GM12878 (cell line): Measurements from ENCODE around the gene SCNN1B. TPM values are rescaled to one million over a fixed set of nuclear protein-coding genes. Genes with fewer than 3 reads are reported as not detected.

Experiments
- ATAC-seq: fragments of 200-7000 bp; cut with Tn5 transposase; 3 replicates; pipeline ENCODE4 v1.9.1; 2020; ENCODE audit warnings: mild to moderate bottlenecking, moderate library complexity
- BruUV-seq: library from RNA; stranded (reverse); fragments of 400-500 nt; replicated peaks from 2 replicates; lab custom pipeline; 2021; lab: Mats Ljungman, UMichigan
- CTCF ChIA-PET: fragments of 300-600 bp; sonication (Branson Sonifier 250); formaldehyde crosslinking; extraction: SDS; loops from one replicate; lab custom pipeline; 2021; ENCODE audit warnings: inconsistent platforms; lab: Yijun Ruan, JAX
- POLR2A ChIA-PET: fragments of 350-600 bp; formaldehyde crosslinking; extraction: SDS; loops from one replicate; lab custom pipeline; 2021; ENCODE audit warnings: inconsistent platforms; lab: Charles Lee
- RAD21 ChIA-PET: fragments of 300-600 bp; sonication (Branson Sonifier 250); formaldehyde crosslinking; loops from one replicate; lab custom pipeline; 2023; ENCODE audit warnings: antibody characterized with exemption; ENCODE audit not compliant: unreplicated experiment; lab: Charles Lee
- SMC1A ChIA-PET: fragments of 300-600 bp; sonication (Branson Sonifier 250); formaldehyde crosslinking; loops from one replicate; lab custom pipeline; 2023; ENCODE audit not compliant: unreplicated experiment, uncharacterized antibody; lab: Charles Lee
- DNase-seq: peaks from one replicate; pipeline ENCODE4 v3.0.0-alpha.2; 2011; ENCODE audit warnings: low read depth, low spot score
- FAIRE-seq: peaks from 3 replicates; lab custom pipeline; 2011; peaks lifted over from hg19 to GRCh38; lab: Jason Lieb, UNC
- H2AFZ ChIP-seq: 2 replicates; pipeline ENCODE4 v1.6.0; 2011; ENCODE audit warnings: low read depth, low read length, control low read depth; ENCODE audit not compliant: control insufficient read depth
- H3K27ac ChIP-seq: 2 replicates; pipeline ENCODE4 v1.5.1; 2011; ENCODE audit warnings: control low read depth; ENCODE audit not compliant: control insufficient read depth, insufficient read depth
- H3K27me3 ChIP-seq, 2 experiments: replicated peaks in 1 of 2; 2 replicates each; pipeline versions ENCODE4 v1.6.0 to v1.6.1; 2011; ENCODE audit warnings: low read length in 1 of 2; ENCODE audit not compliant: control insufficient read depth in 2 of 2, insufficient read depth in 2 of 2
- H3K36me3 ChIP-seq, 2 experiments: 2 replicates each; pipeline ENCODE4 v1.5.1; 2011; ENCODE audit warnings: low read length in 1 of 2; ENCODE audit not compliant: control insufficient read depth in 2 of 2, insufficient read depth in 2 of 2
- H3K4me1 ChIP-seq: 2 replicates; pipeline ENCODE4 v1.6.1; 2011; ENCODE audit warnings: mild to moderate bottlenecking, low read length, moderate library complexity, mixed read lengths; ENCODE audit not compliant: control insufficient read depth, insufficient read depth
- H3K4me2 ChIP-seq: 2 replicates; pipeline ENCODE4 v1.6.0; 2011; ENCODE audit warnings: control low read depth; ENCODE audit not compliant: control insufficient read depth, insufficient read depth
- H3K4me3 ChIP-seq: fragments of 200-600 bp; sonication (generic); 2 replicates; pipeline ENCODE4 v1.5.1; 2016
- H3K79me2 ChIP-seq: 2 replicates; pipeline ENCODE4 v1.6.0; 2011; ENCODE audit warnings: low read length; ENCODE audit not compliant: control insufficient read depth, insufficient read depth
- H3K9ac ChIP-seq: 2 replicates; pipeline ENCODE4 v1.8.0; 2011; ENCODE audit warnings: low read length, control low read depth, mixed read lengths; ENCODE audit not compliant: control insufficient read depth, insufficient read depth
- H3K9me3 ChIP-seq: replicated peaks from 3 replicates; pipeline ENCODE4 v1.5.1; 2011; ENCODE audit warnings: mild to moderate bottlenecking, low read length; ENCODE audit not compliant: control insufficient read depth, insufficient read depth
- H4K20me1 ChIP-seq: 2 replicates; pipeline ENCODE4 v1.6.0; 2011; ENCODE audit not compliant: control insufficient read depth, insufficient read depth
- CREB1 ChIP-seq: IDR thresholded peaks from 2 replicates; pipeline ENCODE4 v1.6.1; 2012; ENCODE audit warnings: low read depth, mild to moderate bottlenecking, inconsistent platforms
- CREM ChIP-seq: IDR thresholded peaks from 2 replicates; pipeline ENCODE4 v1.6.1; 2014; ENCODE audit warnings: antibody characterized with exemption, low read depth
- HDAC6 ChIP-seq: fragments of 200-600 bp; sonication (generic); IDR thresholded peaks from one replicate; pipeline ENCODE4 v1.8.0; 2017; ENCODE audit warnings: antibody characterized with exemption; ENCODE audit not compliant: unreplicated experiment
- IKZF2 ChIP-seq, 2 experiments: fragments of 450-650 bp; IDR thresholded peaks; 2 replicates each; pipeline ENCODE4 v1.6.1; 2017; ENCODE audit warnings: mild to moderate bottlenecking in 2 of 2, moderate library complexity in 2 of 2
- MEF2A ChIP-seq: IDR thresholded peaks from 2 replicates; pipeline ENCODE4 v1.6.1; 2011; ENCODE audit warnings: low read depth, mild to moderate bottlenecking, low read length, moderate library complexity; ENCODE audit not compliant: insufficient read depth
- MLLT1 ChIP-seq: fragments of 450-650 bp; IDR thresholded peaks from 2 replicates; pipeline ENCODE4 v1.6.1; 2016; ENCODE audit warnings: mild to moderate bottlenecking
- SKIL ChIP-seq: fragments of 450-650 bp; IDR thresholded peaks from 2 replicates; pipeline ENCODE4 v1.6.1; 2017; ENCODE audit warnings: mild to moderate bottlenecking, low read depth, inconsistent platforms; ENCODE audit not compliant: poor library complexity, severe bottlenecking
- SMAD1 ChIP-seq: fragments of 450-650 bp; IDR thresholded peaks from 2 replicates; pipeline ENCODE4 v1.6.1; 2018; ENCODE audit warnings: mild to moderate bottlenecking, low read depth; ENCODE audit not compliant: partially characterized antibody
- SREBF2 ChIP-seq: IDR thresholded peaks from 2 replicates; pipeline ENCODE4 v1.6.1; 2012; ENCODE audit warnings: mild to moderate bottlenecking, low read length
- WGBS: methylation state at CpG from one replicate; pipeline ENCODE4 v1.1.6; 2016; ENCODE audit warnings: low lambda C conversion rate; ENCODE audit not compliant: insufficient replicate concordance, insufficient coverage; ENCODE audit errors: missing lambda C conversion rate; 5-methylcytosine and 5-hydroxymethylcytosine counted together
- in situ Hi-C: fragments of 300-500 bp; cut with MboI; formaldehyde crosslinking; loops from 9 replicates; pipeline ENCODE4 v1.14.3; 2018; ENCODE audit warnings: mixed read lengths
- intact Hi-C: fragments of 100-400 bp; cut with micrococcal nuclease; formaldehyde crosslinking; loops from one replicate; pipeline ENCODE4 v1.14.2; 2022; ENCODE audit not compliant: unreplicated experiment
- polyA plus RNA-seq, 11 experiments: library from polyadenylated mRNA; depleted of rRNA in 4 of 11; unstranded in 6 of 11; stranded (reverse) in 5 of 11; fragments of >200 nt; fragmentation: Nextera tagmentation in 4 of 11; fragmentation: Illumina TruSeq in 1 of 11; extraction: Ambion mirVana in 4 of 11; extraction: Trizol in 1 of 11; gene quantifications; 1 replicate in 1 of 11; 2 replicates in 10 of 11; pipeline versions ENCODE4 v1.2.1 to v1.2.3, GENCODE V29; 2011 to 2016; ENCODE audit warnings: inconsistent platforms in 2 of 11, missing spikeins in 2 of 11, low read depth in 1 of 11
- total RNA-seq, 4 experiments: library from RNA; depleted of rRNA in 3 of 4; stranded (reverse); fragments of >200 nt in 3 of 4; fragmentation: Illumina TruSeq in 1 of 4; extraction: Trizol in 1 of 4; gene quantifications; 2 replicates each; pipeline versions ENCODE4 v1.2.1 to v1.2.3, GENCODE V29; 2013 to 2021

Gene SCNN1B
- total and polyA plus RNA-seq, 10 of the 15 experiments (the other 5 are each of a cell fraction or from before 2014, with no cell fraction given) = 0.28 to 1.5 (median 0.64) TPM

DNA sequence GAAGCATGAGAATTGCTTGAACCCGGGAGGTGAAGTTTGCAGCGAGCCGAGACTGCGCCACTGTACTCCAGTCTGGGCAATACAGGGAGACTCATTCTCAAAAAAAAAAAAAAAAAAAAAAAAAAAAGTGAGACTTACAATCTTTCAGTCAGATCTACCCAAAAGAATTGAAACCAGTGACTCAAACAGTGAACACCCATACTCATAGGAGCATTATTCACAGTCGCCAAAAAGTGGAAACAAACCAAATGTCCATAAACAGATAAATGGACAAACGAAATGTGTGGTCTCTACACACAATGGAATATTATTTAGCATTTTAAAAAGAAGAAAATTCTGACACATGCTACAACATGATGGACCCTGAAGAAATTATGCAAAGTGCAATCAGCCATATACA is 9.1 kb upstream of the SCNN1B start (continued):
- TF ChIP-seq IKZF2 (IDR thresholded peaks at IDR 0.05) (peak; percentile 91 to 95), MLLT1 (peak; percentile 65; the same call in 1 of the 2 replicates), MEF2A (0 out of 2 replicates have a peak, but pooled peaks have one; percentile 48), CREM (peak; percentile 49; the same call in 1 of the 2 replicates), HDAC6 (no peak), SKIL (peak; percentile 87), SMAD1 (peak; percentile 27)

DNA sequence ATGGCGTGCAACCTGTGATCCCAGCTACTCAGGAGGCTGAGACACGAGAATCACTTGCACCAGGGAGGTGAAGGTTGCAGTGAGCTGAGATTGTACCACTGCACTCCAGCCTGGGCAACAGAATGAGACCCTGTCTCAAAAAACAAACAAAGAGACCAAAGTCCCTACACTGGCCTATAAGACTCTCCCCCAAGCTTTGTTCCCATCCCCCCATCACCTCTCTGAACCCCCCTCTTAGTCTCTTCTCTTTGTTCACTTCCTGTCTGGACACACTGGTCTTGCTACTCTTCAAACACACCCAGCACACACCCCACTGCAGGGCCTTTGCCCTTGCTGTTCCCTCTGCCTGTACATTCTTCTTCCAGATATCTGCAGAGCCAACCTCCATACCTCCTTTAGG is 7.8 kb upstream of the SCNN1B start:
- peaks cover under 1% of the 10 kb centered on the region; the same call in 1 of the 3 replicates for H3K9me3 ChIP-seq

More for the DNA sequence above, 7.8 kb upstream of the SCNN1B start:
- no peak for TF ChIP-seq SREBF2
- TF ChIP-seq CREB1 = no peak
- ChIA-PET SMC1A (interaction anchor here (0.6 to 6.3 kb wide), 7 partner anchors 11 to 140 kb away, joined by 3 to 59 read pairs (median 4); no protein-coding TSS in a partner anchor), RAD21 (interaction anchor here (0.9 to 1.2 kb wide), 2 partner anchors 29 to 40 kb away, joined by 4 read pairs; no protein-coding TSS in a partner anchor), POLR2A (interaction anchor here (0.8 to 2.8 kb wide), 3 partner anchors 10 to 559 kb away, joined by 3 to 8 read pairs (median 6); no protein-coding TSS in a partner anchor), CTCF (interaction anchor here (0.6 to 7.2 kb wide), 10 partner anchors 8 to 140 kb away, joined by 3 to 83 read pairs (median 3); no protein-coding TSS in a partner anchor)
- in situ Hi-C loops (no loop called here), intact Hi-C loops (loop anchor here (5.0 kb wide), 2 partner anchors 112 to 213 kb away; partner anchors contain the start of gene SCNN1G)
- Histone ChIP-seq H3K27me3 (no peaks in the 10 kb centered on the region), H3K9ac (no peak overlapping the region), H2AFZ (no peak overlapping the region), H3K4me1 (0 out of 2 replicates have a peak, but pooled peaks cover 7% of the 10 kb centered on the region), H3K36me3 (no peaks in the 10 kb centered on the region), H3K4me3 (no peak overlapping the region), H4K20me1 (no peaks in the 10 kb centered on the region), H3K79me2 (no peaks in the 10 kb centered on the region), H3K27ac (no peak overlapping the region), H3K4me2 (no peak overlapping the region)
- DNase-seq (no peak), ATAC-seq (no peak), FAIRE-seq (no peak)
- BruUV-seq = no TSS peak
- WGBS = 73% methylated on average over 2 of the region's 2 CpGs
